K562 (cell line): ENCODE data around the gene TRUB2. TPM values are rescaled to one million over a fixed set of nuclear protein-coding genes. Genes with fewer than 3 reads are reported as not detected.
A peak's percentile ranks its signal among the peaks of the same experiment; 100 is the strongest.

Experiments
- FIP1L1 ChIP-seq: fragments of 200-400 bp; formaldehyde crosslinking; IDR thresholded peaks from 2 replicates; pipeline ENCODE4 v1.6.1; 2018; ENCODE audit warnings: mild to moderate bottlenecking, low read depth, low read length; ENCODE audit not compliant: poor library complexity, severe bottlenecking
- ILK ChIP-seq: fragments of 450-650 bp; IDR thresholded peaks from 2 replicates; pipeline ENCODE4 v1.6.1; 2016; ENCODE audit warnings: missing genetic modification characterization, low read depth, mild to moderate bottlenecking, missing compliant biosample characterization, moderate library complexity, borderline replicate concordance
- KLF13 ChIP-seq: fragments of 450-650 bp; IDR thresholded peaks from 2 replicates; pipeline ENCODE4 v1.6.1; 2016; ENCODE audit warnings: missing genetic modification characterization, low read depth, mild to moderate bottlenecking, missing compliant biosample characterization, moderate library complexity, borderline replicate concordance
- POLR2AphosphoS5 ChIP-seq: IDR thresholded peaks from 2 replicates; pipeline ENCODE4 v1.6.1; 2011; ENCODE audit warnings: mild to moderate bottlenecking, low read depth, low read length, moderate library complexity; ENCODE audit not compliant: control insufficient read depth, insufficient read depth
- SNAPC5 ChIP-seq: fragments of 250-450 bp; sonication (Bioruptor Pico); IDR thresholded peaks from 2 replicates; pipeline ENCODE4 v1.8.0; 2021; ENCODE audit warnings: moderate library complexity, mild to moderate bottlenecking, inconsistent platforms
- SRSF1 ChIP-seq: fragments of 200-400 bp; formaldehyde crosslinking; IDR thresholded peaks from 2 replicates; pipeline ENCODE4 v1.6.1; 2017; ENCODE audit warnings: mild to moderate bottlenecking, low read depth, low read length, moderate library complexity
- WHSC1 ChIP-seq: IDR thresholded peaks from one replicate; pipeline ENCODE4 v1.6.1; 2012; ENCODE audit warnings: low read length, control low read depth, inconsistent platforms
- ZFX ChIP-seq: sonication (generic); formaldehyde crosslinking; IDR thresholded peaks from 2 replicates; pipeline ENCODE4 v1.8.0; 2022; ENCODE audit warnings: mild to moderate bottlenecking, missing genetic modification reagents, moderate library complexity
- ZNF277 ChIP-seq: fragments of 250-450 bp; sonication (Bioruptor Pico); IDR thresholded peaks from 2 replicates; pipeline ENCODE4 v1.8.0; 2022; ENCODE audit warnings: inconsistent platforms, mild to moderate bottlenecking, moderate library complexity, borderline replicate concordance
- ZNF3 ChIP-seq: fragments of 250-450 bp; sonication (Bioruptor Pico); IDR thresholded peaks from 2 replicates; pipeline ENCODE4 v1.5.0; 2021; ENCODE audit warnings: mild to moderate bottlenecking, moderate library complexity
- polyA plus RNA-seq, 8 experiments: library from polyadenylated mRNA; depleted of rRNA in 4 of 8; stranded (reverse) in 5 of 8; unstranded in 3 of 8; fragments of >200 nt; fragmentation: Nextera tagmentation in 2 of 8; fragmentation: Illumina TruSeq in 1 of 8; extraction: Ambion mirVana in 2 of 8; extraction: Trizol in 1 of 8; gene quantifications; 2 replicates each; pipeline versions ENCODE4 v1.2.1 to v1.2.3, GENCODE V29; 2011 to 2014; ENCODE audit warnings: inconsistent platforms in 1 of 8, missing spikeins in 1 of 8
- total RNA-seq, 7 experiments: library from RNA; depleted of rRNA in 6 of 7; stranded (reverse); fragments of >200 nt in 6 of 7; fragmentation: Illumina TruSeq in 2 of 7; extraction: Trizol in 2 of 7; gene quantifications; 2 replicates each; pipeline versions ENCODE4 v1.2.1 to v1.2.3, GENCODE V29; 2011 to 2021; ENCODE audit warnings: low replicate concordance in 1 of 7
- TF ChIP-seq, protein P1 (sequence below): fragments of 450-650 bp; IDR thresholded peaks from 2 replicates; pipeline ENCODE4 v1.7.0; 2016; ENCODE audit warnings: borderline replicate concordance
- TF ChIP-seq, protein P2 (sequence below): fragments of 250-450 bp; sonication (Bioruptor Pico); IDR thresholded peaks from 2 replicates; pipeline ENCODE4 v1.8.0; 2021; ENCODE audit warnings: borderline replicate concordance, mild to moderate bottlenecking, moderate library complexity; ENCODE audit not compliant: poor library complexity, severe bottlenecking
- TF ChIP-seq, protein P3 (sequence below): IDR thresholded peaks from 2 replicates; pipeline ENCODE4 v1.6.1; 2016; ENCODE audit warnings: missing genetic modification characterization, missing compliant biosample characterization
- TF ChIP-seq, protein P4 (sequence below), 3 experiments: IDR thresholded peaks in 2 of 3; conservative IDR thresholded peaks in 1 of 3; 2 replicates each; pipeline ENCODE4 v1.5.1; 2011 to 2012; ENCODE audit warnings: low read length in 3 of 3, mild to moderate bottlenecking in 3 of 3, control low read depth in 2 of 3, improper control_type of control experiment in 1 of 3, inconsistent platforms in 1 of 3, low read depth in 1 of 3, mixed read lengths in 1 of 3, moderate library complexity in 1 of 3; ENCODE audit not compliant: insufficient read depth in 2 of 3
- TF ChIP-seq, protein P5 (sequence below): sonication (generic); formaldehyde crosslinking; IDR thresholded peaks from 2 replicates; pipeline ENCODE4 v1.8.0; 2022; ENCODE audit warnings: missing genetic modification reagents, mild to moderate bottlenecking, borderline replicate concordance

Gene TRUB2
- total and polyA plus RNA-seq, 9 of the 15 experiments (the other 6 are each of a cell fraction or from before 2014, with no cell fraction given): 9.3 to 110 (median 63.0) TPM

DNA sequence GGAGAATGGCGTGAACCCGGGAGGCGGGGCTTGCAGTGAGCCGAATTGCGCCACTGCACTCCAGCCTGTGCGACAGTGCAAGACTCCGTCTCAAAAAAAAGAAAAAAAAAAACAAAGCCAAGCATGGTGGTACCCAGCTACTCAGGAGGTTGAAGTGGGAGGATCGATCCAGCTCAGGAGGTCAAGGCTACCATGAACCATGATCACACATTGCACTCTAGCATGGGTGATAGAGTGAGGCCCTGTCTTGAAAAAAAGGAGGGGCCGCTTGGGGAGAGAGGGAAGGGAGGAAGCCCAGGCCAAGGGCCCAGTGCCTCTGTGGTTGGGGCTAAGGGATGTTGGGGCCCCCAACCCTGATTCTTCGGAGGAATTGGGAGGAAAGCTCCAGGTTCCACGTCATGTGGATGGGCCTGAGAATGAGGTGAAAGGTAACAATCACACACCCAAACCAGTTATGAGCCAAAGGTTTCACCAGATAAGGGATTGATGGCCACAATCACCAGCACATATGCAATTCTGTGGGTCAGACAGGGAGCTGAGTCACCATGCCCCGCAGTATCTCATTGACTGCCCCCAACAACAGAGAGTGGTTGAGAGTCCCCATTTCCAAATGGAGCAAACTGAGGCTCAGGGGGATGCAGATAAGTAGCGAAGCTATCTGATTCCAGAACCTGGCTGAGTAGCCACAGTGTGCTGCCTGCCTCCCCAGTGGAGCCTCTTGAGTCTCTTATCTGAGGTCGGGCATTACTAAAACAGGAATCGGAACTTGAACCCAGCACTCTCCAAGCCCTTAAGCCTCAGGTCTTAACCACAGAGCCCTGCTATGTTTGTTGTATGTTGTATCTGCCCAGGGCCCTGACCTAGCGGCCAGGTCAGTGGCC lies 25.7 kb downstream of the TRUB2 start (continued):
- TF ChIP-seq, protein P1, sequence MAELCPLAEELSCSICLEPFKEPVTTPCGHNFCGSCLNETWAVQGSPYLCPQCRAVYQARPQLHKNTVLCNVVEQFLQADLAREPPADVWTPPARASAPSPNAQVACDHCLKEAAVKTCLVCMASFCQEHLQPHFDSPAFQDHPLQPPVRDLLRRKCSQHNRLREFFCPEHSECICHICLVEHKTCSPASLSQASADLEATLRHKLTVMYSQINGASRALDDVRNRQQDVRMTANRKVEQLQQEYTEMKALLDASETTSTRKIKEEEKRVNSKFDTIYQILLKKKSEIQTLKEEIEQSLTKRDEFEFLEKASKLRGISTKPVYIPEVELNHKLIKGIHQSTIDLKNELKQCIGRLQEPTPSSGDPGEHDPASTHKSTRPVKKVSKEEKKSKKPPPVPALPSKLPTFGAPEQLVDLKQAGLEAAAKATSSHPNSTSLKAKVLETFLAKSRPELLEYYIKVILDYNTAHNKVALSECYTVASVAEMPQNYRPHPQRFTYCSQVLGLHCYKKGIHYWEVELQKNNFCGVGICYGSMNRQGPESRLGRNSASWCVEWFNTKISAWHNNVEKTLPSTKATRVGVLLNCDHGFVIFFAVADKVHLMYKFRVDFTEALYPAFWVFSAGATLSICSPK: no peak
- TF ChIP-seq WHSC1: no peak
- TF ChIP-seq, protein P2, sequence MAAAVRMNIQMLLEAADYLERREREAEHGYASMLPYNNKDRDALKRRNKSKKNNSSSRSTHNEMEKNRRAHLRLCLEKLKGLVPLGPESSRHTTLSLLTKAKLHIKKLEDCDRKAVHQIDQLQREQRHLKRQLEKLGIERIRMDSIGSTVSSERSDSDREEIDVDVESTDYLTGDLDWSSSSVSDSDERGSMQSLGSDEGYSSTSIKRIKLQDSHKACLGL (CRISPR knock-in tag): peak; percentile 6
- TF ChIP-seq, protein P3, sequence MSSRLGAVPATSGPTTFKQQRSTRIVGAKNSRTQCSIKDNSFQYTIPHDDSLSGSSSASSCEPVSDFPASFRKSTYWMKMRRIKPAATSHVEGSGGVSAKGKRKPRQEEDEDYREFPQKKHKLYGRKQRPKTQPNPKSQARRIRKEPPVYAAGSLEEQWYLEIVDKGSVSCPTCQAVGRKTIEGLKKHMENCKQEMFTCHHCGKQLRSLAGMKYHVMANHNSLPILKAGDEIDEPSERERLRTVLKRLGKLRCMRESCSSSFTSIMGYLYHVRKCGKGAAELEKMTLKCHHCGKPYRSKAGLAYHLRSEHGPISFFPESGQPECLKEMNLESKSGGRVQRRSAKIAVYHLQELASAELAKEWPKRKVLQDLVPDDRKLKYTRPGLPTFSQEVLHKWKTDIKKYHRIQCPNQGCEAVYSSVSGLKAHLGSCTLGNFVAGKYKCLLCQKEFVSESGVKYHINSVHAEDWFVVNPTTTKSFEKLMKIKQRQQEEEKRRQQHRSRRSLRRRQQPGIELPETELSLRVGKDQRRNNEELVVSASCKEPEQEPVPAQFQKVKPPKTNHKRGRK (tag): no peak
- TF ChIP-seq, protein P4, sequence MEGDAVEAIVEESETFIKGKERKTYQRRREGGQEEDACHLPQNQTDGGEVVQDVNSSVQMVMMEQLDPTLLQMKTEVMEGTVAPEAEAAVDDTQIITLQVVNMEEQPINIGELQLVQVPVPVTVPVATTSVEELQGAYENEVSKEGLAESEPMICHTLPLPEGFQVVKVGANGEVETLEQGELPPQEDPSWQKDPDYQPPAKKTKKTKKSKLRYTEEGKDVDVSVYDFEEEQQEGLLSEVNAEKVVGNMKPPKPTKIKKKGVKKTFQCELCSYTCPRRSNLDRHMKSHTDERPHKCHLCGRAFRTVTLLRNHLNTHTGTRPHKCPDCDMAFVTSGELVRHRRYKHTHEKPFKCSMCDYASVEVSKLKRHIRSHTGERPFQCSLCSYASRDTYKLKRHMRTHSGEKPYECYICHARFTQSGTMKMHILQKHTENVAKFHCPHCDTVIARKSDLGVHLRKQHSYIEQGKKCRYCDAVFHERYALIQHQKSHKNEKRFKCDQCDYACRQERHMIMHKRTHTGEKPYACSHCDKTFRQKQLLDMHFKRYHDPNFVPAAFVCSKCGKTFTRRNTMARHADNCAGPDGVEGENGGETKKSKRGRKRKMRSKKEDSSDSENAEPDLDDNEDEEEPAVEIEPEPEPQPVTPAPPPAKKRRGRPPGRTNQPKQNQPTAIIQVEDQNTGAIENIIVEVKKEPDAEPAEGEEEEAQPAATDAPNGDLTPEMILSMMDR (IDR thresholded peaks at IDR 0.05 in 2 of 3, conservative IDR thresholded peaks at IDR 0.05 in 1 of 3; ENCODE audit: insufficient read depth in 2 of 3, low read depth in 1 of 3, low read length in 3 of 3): peak in 1 of 3 experiments; percentile 13; a peak in 1 of 6 replicates
- 0 out of 2 replicates have a peak, but pooled peaks have one; percentile 34 for TF ChIP-seq ZNF3 (CRISPR knock-in tag)
- no peak for TF ChIP-seq FIP1L1
- TF ChIP-seq, protein P5, sequence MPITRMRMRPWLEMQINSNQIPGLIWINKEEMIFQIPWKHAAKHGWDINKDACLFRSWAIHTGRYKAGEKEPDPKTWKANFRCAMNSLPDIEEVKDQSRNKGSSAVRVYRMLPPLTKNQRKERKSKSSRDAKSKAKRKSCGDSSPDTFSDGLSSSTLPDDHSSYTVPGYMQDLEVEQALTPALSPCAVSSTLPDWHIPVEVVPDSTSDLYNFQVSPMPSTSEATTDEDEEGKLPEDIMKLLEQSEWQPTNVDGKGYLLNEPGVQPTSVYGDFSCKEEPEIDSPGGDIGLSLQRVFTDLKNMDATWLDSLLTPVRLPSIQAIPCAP (CRISPR knock-in tag): no peak
- no peak for TF ChIP-seq ZNF277 (CRISPR knock-in tag)
- TF ChIP-seq POLR2AphosphoS5: no peak
- TF ChIP-seq ZFX (CRISPR knock-in tag): no peak
- TF ChIP-seq KLF13 (tag): peak; percentile 29; the same call in 1 of the 2 replicates
- TF ChIP-seq ILK: no peak
- no peak for TF ChIP-seq SNAPC5
- TF ChIP-seq SRSF1: no peak
